Neural crest cell (in vitro differentiated cells): ENCODE results near the gene EVC2. TPM values are rescaled to one million over a fixed set of nuclear protein-coding genes. Genes with fewer than 3 reads are reported as not detected.

ENCODE experiments used
- DNase-seq: peaks from one replicate; pipeline ENCODE4 v3.0.0; 2021; ENCODE audit warnings: low read depth, mixed read lengths, low spot score
- H3K27ac Mint-ChIP-seq: one replicate; pipeline ENCODE4 v1.8.0; 2021; ENCODE audit warnings: mild to moderate bottlenecking, mixed read lengths; ENCODE audit not compliant: unreplicated experiment
- H3K27me3 Mint-ChIP-seq: 2 replicates; pipeline ENCODE4 v1.8.0; 2021; ENCODE audit warnings: low read depth, mild to moderate bottlenecking, mixed read lengths
- H3K36me3 Mint-ChIP-seq: 2 replicates; pipeline ENCODE4 v1.8.0; 2021; ENCODE audit warnings: low read depth, mild to moderate bottlenecking, mixed read lengths
- H3K4me1 Mint-ChIP-seq: 2 replicates; pipeline ENCODE4 v1.8.0; 2021; ENCODE audit warnings: mixed read lengths
- H3K4me3 Mint-ChIP-seq: one replicate; pipeline ENCODE4 v1.8.0; 2021; ENCODE audit warnings: mild to moderate bottlenecking, mixed read lengths
- H3K9me3 Mint-ChIP-seq: 2 replicates; pipeline ENCODE4 v1.8.0; 2021; ENCODE audit warnings: mixed read lengths
- CTCF ChIP-seq: fragments of 200-600 bp; sonication (generic); conservative IDR thresholded peaks from 2 replicates; pipeline ENCODE4 v1.5.0; 2021; ENCODE audit warnings: antibody characterized with exemption, mild to moderate bottlenecking
- total RNA-seq: library from RNA; stranded (reverse); gene quantifications from 2 replicates; pipeline ENCODE4 v1.2.1, GENCODE V29; 2021

The EVC2 gene
- total RNA-seq, 1 donor from 2014 or later: 7.2 TPM

DNA sequence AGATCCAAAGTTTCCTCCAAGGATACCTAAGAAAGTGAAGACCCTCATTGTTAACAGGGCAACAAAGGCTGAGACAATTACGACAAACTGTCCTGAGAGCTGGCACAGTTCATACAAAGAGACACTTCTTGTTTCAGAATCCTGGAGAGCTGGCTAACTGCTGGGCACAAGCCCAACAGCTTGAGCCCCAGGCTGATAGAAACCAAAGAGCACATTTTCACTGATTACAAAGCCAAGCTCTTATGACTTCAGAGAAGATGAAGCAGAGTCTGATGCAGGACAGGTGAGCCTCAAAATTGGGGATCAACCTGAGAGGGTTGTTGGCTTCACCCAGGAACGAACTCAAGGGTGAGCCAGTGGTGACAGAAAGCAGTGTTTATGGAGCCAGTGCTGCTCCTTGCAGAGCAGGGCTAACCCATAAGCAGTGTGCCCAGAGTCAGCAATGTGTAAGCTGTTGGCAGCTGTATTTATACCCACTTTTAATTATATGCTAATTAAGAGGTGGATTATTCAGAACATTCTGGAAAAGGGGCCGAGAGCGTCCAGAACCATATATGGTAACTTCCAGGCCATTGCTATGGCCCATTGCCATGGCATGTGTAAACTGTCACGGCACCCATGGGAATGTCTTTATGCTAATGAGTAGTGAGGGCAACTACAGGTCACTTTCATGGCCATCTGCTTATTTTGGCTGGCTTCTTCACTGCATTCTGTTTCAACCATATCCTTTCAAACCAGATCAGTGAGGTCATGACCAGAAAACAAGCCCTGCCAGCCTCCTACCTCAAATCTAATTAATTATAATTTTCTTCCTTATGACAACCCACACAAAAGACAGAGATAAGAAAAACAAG is 183.7 kb downstream of the EVC2 start:
- peaks cover 8% of the 10 kb centered on the region for H3K9me3 Mint-ChIP-seq
- peak overlapping the region; percentile 18 for H3K4me3 Mint-ChIP-seq
- peaks cover 12% of the 10 kb centered on the region for H3K36me3 Mint-ChIP-seq
- DNase-seq: no peak
- H3K4me1 Mint-ChIP-seq: peaks cover 27% of the 10 kb centered on the region
- no peak for TF ChIP-seq CTCF
- no peaks in the 10 kb centered on the region for H3K27me3 Mint-ChIP-seq
- no peak overlapping the region for H3K27ac Mint-ChIP-seq

GRCh38 chr4:5517372-5517771 is 191.0 kb downstream of the EVC2 start:
- H3K9me3 Mint-ChIP-seq: peaks cover 15% of the 10 kb centered on the region
- H3K36me3 Mint-ChIP-seq: peaks cover 15% of the 10 kb centered on the region
- no peak overlapping the region for H3K4me3 Mint-ChIP-seq
- no peak for DNase-seq
- no peak for TF ChIP-seq CTCF
- no peaks in the 10 kb centered on the region for H3K4me1 Mint-ChIP-seq
- no peaks in the 10 kb centered on the region for H3K27me3 Mint-ChIP-seq
- no peak overlapping the region for H3K27ac Mint-ChIP-seq

DNA sequence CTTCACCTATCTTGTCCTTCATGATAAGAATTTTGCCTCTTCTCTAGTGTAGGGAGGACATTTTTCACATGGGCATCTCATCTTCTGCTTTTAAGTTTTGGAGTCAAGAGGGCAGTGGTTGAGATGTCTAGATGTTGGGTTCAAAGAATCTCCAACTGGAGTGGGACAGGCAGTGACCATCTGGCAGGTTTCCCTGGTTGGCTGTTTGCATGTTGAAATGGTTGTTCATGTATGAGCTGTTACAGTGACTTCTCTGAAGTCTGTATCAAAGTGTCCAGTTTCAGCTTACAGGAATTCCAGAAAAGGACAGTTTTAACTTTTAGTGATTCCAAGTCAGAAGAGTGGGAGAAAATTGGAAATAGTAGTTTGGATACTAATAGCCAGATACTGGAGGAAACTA is 192.7 kb downstream of the EVC2 start:
- no peak for DNase-seq
- H3K9me3 Mint-ChIP-seq: peaks cover 13% of the 10 kb centered on the region
- H3K36me3 Mint-ChIP-seq: peaks cover 10% of the 10 kb centered on the region
- no peaks in the 10 kb centered on the region for H3K27me3 Mint-ChIP-seq
- H3K4me3 Mint-ChIP-seq: no peak overlapping the region
- H3K4me1 Mint-ChIP-seq: no peaks in the 10 kb centered on the region
- no peak overlapping the region for H3K27ac Mint-ChIP-seq
- TF ChIP-seq CTCF: no peak

Other genes starting within 250 kb of the EVC2 start
- 24.4 and 26.1 TPM in 2 replicates for gene EVC, start 2.6 kb upstream of the EVC2 start, total RNA-seq
- 245 and 251 TPM in 2 replicates for gene CRMP1, start 184.5 kb upstream of the EVC2 start, total RNA-seq